HTR-8/SVneo (cell line): ENCODE data around the gene SDC3.
A peak's percentile ranks its signal among the peaks of the same experiment; 100 is the strongest.

Experiments used
- DNase-seq: peaks from one replicate; pipeline ENCODE4 v3.0.0; 2011; ENCODE audit warnings: low spot score, mixed read lengths; ENCODE audit not compliant: insufficient read length
- FAIRE-seq: peaks from 2 replicates; lab custom pipeline; 2011; peaks lifted over from hg19 to GRCh38; lab: Jason Lieb, UNC

Gene SDC3

GRCh38 chr1:30906631-30907441, 1.7 kb downstream of the SDC3 start:
- DNase-seq: no peak

GRCh38 chr1:30905916-30906620, 2.5 kb downstream of the SDC3 start:
- FAIRE-seq (no peak), DNase-seq (no peak)

More at GRCh38 chr1:30906631-30907441, 1.7 kb downstream of the SDC3 start:
- no peak for FAIRE-seq

GRCh38 chr1:30905403-30905802, 3.2 kb downstream of the SDC3 start:
- no peak for FAIRE-seq
- DNase-seq: no peak

GRCh38 chr1:30904962-30905335, 3.6 kb downstream of the SDC3 start:
- FAIRE-seq (no peak), DNase-seq (no peak)

- DNase-seq: no peak
- FAIRE-seq: no peak
Observed at GRCh38 chr1:30904191-30904961, 4.2 kb downstream of the SDC3 start.

GRCh38 chr1:30903343-30904034, 5.1 kb downstream of the SDC3 start:
- no peak for FAIRE-seq
- no peak for DNase-seq

GRCh38 chr1:30902593-30903290, 5.8 kb downstream of the SDC3 start:
- FAIRE-seq (no peak), DNase-seq (no peak)

GRCh38 chr1:30901798-30902581, 6.6 kb downstream of the SDC3 start:
- DNase-seq (no peak), FAIRE-seq (no peak)

GRCh38 chr1:30900931-30901560, 7.5 kb downstream of the SDC3 start:
- DNase-seq: no peak
- FAIRE-seq: no peak

GRCh38 chr1:30900486-30900885, 8.1 kb downstream of the SDC3 start:
- FAIRE-seq (no peak), DNase-seq (no peak)

- no peak for DNase-seq
- FAIRE-seq: peak; percentile 20
Observed at GRCh38 chr1:30899577-30900389, 8.8 kb downstream of the SDC3 start.

GRCh38 chr1:30898031-30898815, 10.3 kb downstream of the SDC3 start:
- FAIRE-seq: no peak

GRCh38 chr1:30896905-30897304, 11.7 kb downstream of the SDC3 start:
- DNase-seq: no peak
- no peak for FAIRE-seq

More at GRCh38 chr1:30898031-30898815, 10.3 kb downstream of the SDC3 start:
- no peak for DNase-seq

GRCh38 chr1:30895944-30896660, 12.5 kb downstream of the SDC3 start:
- DNase-seq: no peak
- no peak for FAIRE-seq

GRCh38 chr1:30895382-30895943, 13.1 kb downstream of the SDC3 start:
- DNase-seq: no peak
- no peak for FAIRE-seq

- peak; percentile 92 for FAIRE-seq
- no peak for DNase-seq
Observed at GRCh38 chr1:30894508-30894973, 14.0 kb downstream of the SDC3 start.
